ENCODE results near the gene PEX11G.

PEX11G gene

GRCh38 chr19:7505288-7505681 is 16.4 kb upstream of the PEX11G start:
- H3K9me3 ChIP-seq (ENCODE audit: insufficient read depth, low read depth, low read length) = no peaks in the 10 kb centered on the region
- H3K4me3 ChIP-seq (ENCODE audit: low read length) = peak overlapping the region; percentile 65; the same call in 1 of the 2 replicates
- H3K27ac ChIP-seq (ENCODE audit: low read length) = no peak overlapping the region
- no peak overlapping the region for H3K9ac ChIP-seq (ENCODE audit: low read depth, low read length)
- peaks cover 31% of the 10 kb centered on the region for H3K27me3 ChIP-seq (ENCODE audit: insufficient read depth, low read length)
- no peaks in the 10 kb centered on the region for H3K36me3 ChIP-seq (ENCODE audit: insufficient read depth, low read depth, low read length)
- H3K4me1 ChIP-seq (ENCODE audit: insufficient read depth, low read length) = peaks cover 4% of the 10 kb centered on the region; the same call in 1 of the 2 replicates

- Histone ChIP-seq H3K36me3 (ENCODE audit: insufficient read depth, low read depth, low read length) (no peaks in the 10 kb centered on the region), H3K4me1 (ENCODE audit: insufficient read depth, low read length) (peaks cover 4% of the 10 kb centered on the region; the same call in 1 of the 2 replicates), H3K9me3 (ENCODE audit: insufficient read depth, low read depth, low read length) (no peaks in the 10 kb centered on the region), H3K27me3 (ENCODE audit: insufficient read depth, low read length) (peaks cover 37% of the 10 kb centered on the region), H3K4me3 (ENCODE audit: low read length) (no peak overlapping the region), H3K9ac (ENCODE audit: low read depth, low read length) (no peak overlapping the region), H3K27ac (ENCODE audit: low read length) (no peak overlapping the region)
Observed at GRCh38 chr19:7504684-7505083, 15.8 kb upstream of the PEX11G start.

- no peaks in the 10 kb centered on the region for H3K9me3 ChIP-seq (ENCODE audit: insufficient read depth, low read depth, low read length)
- H3K36me3 ChIP-seq (ENCODE audit: insufficient read depth, low read depth, low read length) = no peaks in the 10 kb centered on the region
- no peak overlapping the region for H3K27ac ChIP-seq (ENCODE audit: low read length)
- no peak overlapping the region for H3K9ac ChIP-seq (ENCODE audit: low read depth, low read length)
- H3K4me1 ChIP-seq (ENCODE audit: insufficient read depth, low read length) = peaks cover 4% of the 10 kb centered on the region; the same call in 1 of the 2 replicates
- no peak overlapping the region for H3K4me3 ChIP-seq (ENCODE audit: low read length)
- peaks cover 41% of the 10 kb centered on the region for H3K27me3 ChIP-seq (ENCODE audit: insufficient read depth, low read length)
Observed at GRCh38 chr19:7502552-7502951, 13.7 kb upstream of the PEX11G start.

- no peaks in the 10 kb centered on the region for H3K36me3 ChIP-seq (ENCODE audit: insufficient read depth, low read depth, low read length)
- no peak overlapping the region for H3K27ac ChIP-seq (ENCODE audit: low read length)
- H3K27me3 ChIP-seq (ENCODE audit: insufficient read depth, low read length) = peaks cover 41% of the 10 kb centered on the region
- H3K4me1 ChIP-seq (ENCODE audit: insufficient read depth, low read length) = peaks cover 4% of the 10 kb centered on the region; the same call in 1 of the 2 replicates
- no peak overlapping the region for H3K9ac ChIP-seq (ENCODE audit: low read depth, low read length)
- H3K4me3 ChIP-seq (ENCODE audit: low read length) = peak overlapping the region; percentile 58; the same call in 1 of the 2 replicates
- no peaks in the 10 kb centered on the region for H3K9me3 ChIP-seq (ENCODE audit: insufficient read depth, low read depth, low read length)
Observed at GRCh38 chr19:7500811-7501450, 12.1 kb upstream of the PEX11G start.

GRCh38 chr19:7497292-7497691 is 8.5 kb upstream of the PEX11G start:
- Histone ChIP-seq H3K9ac (ENCODE audit: low read depth, low read length) (no peak overlapping the region), H3K27ac (ENCODE audit: low read length) (no peak overlapping the region), H3K9me3 (ENCODE audit: insufficient read depth, low read depth, low read length) (no peaks in the 10 kb centered on the region), H3K4me3 (ENCODE audit: low read length) (no peak overlapping the region), H3K4me1 (ENCODE audit: insufficient read depth, low read length) (no peaks in the 10 kb centered on the region), H3K36me3 (ENCODE audit: insufficient read depth, low read depth, low read length) (no peaks in the 10 kb centered on the region), H3K27me3 (ENCODE audit: insufficient read depth, low read length) (peaks cover 28% of the 10 kb centered on the region)

- Histone ChIP-seq H3K4me1 (ENCODE audit: insufficient read depth, low read length) (peaks cover 3% of the 10 kb centered on the region; the same call in 1 of the 2 replicates), H3K27ac (ENCODE audit: low read length) (no peak overlapping the region), H3K9ac (ENCODE audit: low read depth, low read length) (no peak overlapping the region), H3K36me3 (ENCODE audit: insufficient read depth, low read depth, low read length) (no peaks in the 10 kb centered on the region), H3K4me3 (ENCODE audit: low read length) (no peak overlapping the region), H3K27me3 (ENCODE audit: insufficient read depth, low read length) (peaks cover 3% of the 10 kb centered on the region), H3K9me3 (ENCODE audit: insufficient read depth, low read depth, low read length) (no peaks in the 10 kb centered on the region)
Observed at GRCh38 chr19:7494416-7495098, 5.7 kb upstream of the PEX11G start.

GRCh38 chr19:7492558-7492957 is 3.7 kb upstream of the PEX11G start:
- H3K36me3 ChIP-seq (ENCODE audit: insufficient read depth, low read depth, low read length) = no peaks in the 10 kb centered on the region
- H3K4me1 ChIP-seq (ENCODE audit: insufficient read depth, low read length) = peaks cover 9% of the 10 kb centered on the region; the same call in 1 of the 2 replicates
- no peaks in the 10 kb centered on the region for H3K27me3 ChIP-seq (ENCODE audit: insufficient read depth, low read length)
- H3K4me3 ChIP-seq (ENCODE audit: low read length) = no peak overlapping the region
- no peak overlapping the region for H3K9ac ChIP-seq (ENCODE audit: low read depth, low read length)
- H3K9me3 ChIP-seq (ENCODE audit: insufficient read depth, low read depth, low read length) = no peaks in the 10 kb centered on the region
- no peak overlapping the region for H3K27ac ChIP-seq (ENCODE audit: low read length)

- Histone ChIP-seq H3K4me3 (ENCODE audit: low read length) (no peak overlapping the region), H3K27me3 (ENCODE audit: insufficient read depth, low read length) (no peaks in the 10 kb centered on the region), H3K36me3 (ENCODE audit: insufficient read depth, low read depth, low read length) (no peaks in the 10 kb centered on the region), H3K4me1 (ENCODE audit: insufficient read depth, low read length) (peaks cover 9% of the 10 kb centered on the region; the same call in 1 of the 2 replicates), H3K9me3 (ENCODE audit: insufficient read depth, low read depth, low read length) (no peaks in the 10 kb centered on the region), H3K27ac (ENCODE audit: low read length) (no peak overlapping the region), H3K9ac (ENCODE audit: low read depth, low read length) (no peak overlapping the region)
Observed at GRCh38 chr19:7492142-7492541, 3.3 kb upstream of the PEX11G start.

- peak overlapping the region; percentile 70; the same call in 1 of the 2 replicates for H3K9ac ChIP-seq (ENCODE audit: low read depth, low read length)
- no peak overlapping the region for H3K27ac ChIP-seq (ENCODE audit: low read length)
- no peak overlapping the region for H3K4me3 ChIP-seq (ENCODE audit: low read length)
- no peaks in the 10 kb centered on the region for H3K27me3 ChIP-seq (ENCODE audit: insufficient read depth, low read length)
- no peaks in the 10 kb centered on the region for H3K36me3 ChIP-seq (ENCODE audit: insufficient read depth, low read depth, low read length)
- no peaks in the 10 kb centered on the region for H3K9me3 ChIP-seq (ENCODE audit: insufficient read depth, low read depth, low read length)
- peaks cover 9% of the 10 kb centered on the region; the same call in 1 of the 2 replicates for H3K4me1 ChIP-seq (ENCODE audit: insufficient read depth, low read length)
Observed at GRCh38 chr19:7489609-7490044, 792 bp upstream of the PEX11G start.

- no peaks in the 10 kb centered on the region for H3K36me3 ChIP-seq (ENCODE audit: insufficient read depth, low read depth, low read length)
- H3K27me3 ChIP-seq (ENCODE audit: insufficient read depth, low read length) = no peaks in the 10 kb centered on the region
- peaks cover 13% of the 10 kb centered on the region; the same call in 1 of the 2 replicates for H3K4me1 ChIP-seq (ENCODE audit: insufficient read depth, low read length)
- H3K4me3 ChIP-seq (ENCODE audit: low read length) = no peak overlapping the region
- no peak overlapping the region for H3K27ac ChIP-seq (ENCODE audit: low read length)
- H3K9ac ChIP-seq (ENCODE audit: low read depth, low read length) = no peak overlapping the region
- no peaks in the 10 kb centered on the region for H3K9me3 ChIP-seq (ENCODE audit: insufficient read depth, low read depth, low read length)
Observed at GRCh38 chr19:7486923-7487322, 1.9 kb downstream of the PEX11G start.

- H3K9ac ChIP-seq (ENCODE audit: low read depth, low read length) = peak overlapping the region; percentile 71; the same call in 1 of the 2 replicates
- H3K36me3 ChIP-seq (ENCODE audit: insufficient read depth, low read depth, low read length) = no peaks in the 10 kb centered on the region
- H3K27me3 ChIP-seq (ENCODE audit: insufficient read depth, low read length) = no peaks in the 10 kb centered on the region
- H3K9me3 ChIP-seq (ENCODE audit: insufficient read depth, low read depth, low read length) = no peaks in the 10 kb centered on the region
- H3K4me1 ChIP-seq (ENCODE audit: insufficient read depth, low read length) = peaks cover 4% of the 10 kb centered on the region; the same call in 1 of the 2 replicates
- no peak overlapping the region for H3K27ac ChIP-seq (ENCODE audit: low read length)
- H3K4me3 ChIP-seq (ENCODE audit: low read length) = peak overlapping the region; percentile 66; the same call in 1 of the 2 replicates
Observed at GRCh38 chr19:7483720-7484201, 5.1 kb downstream of the PEX11G start.

Measured in iPS-20b (cell line).